RWPE1 (cell line): ENCODE measurements around the gene VPS13D.

Source experiments
- CTCF ChIA-PET: fragments of 350-600 bp; sonication (Branson Sonifier 250); formaldehyde crosslinking; extraction: SDS; loops from one replicate; lab custom pipeline; 2021; lab: Yijun Ruan, JAX
- POLR2A ChIA-PET: fragments of 400-600 bp; formaldehyde crosslinking; extraction: SDS; loops from one replicate; lab custom pipeline; 2020; ENCODE audit warnings: antibody characterized with exemption; ENCODE audit not compliant: low non-redundant PET; lab: Yijun Ruan, JAX
- DNase-seq: peaks from one replicate; pipeline ENCODE4 v3.0.0; 2012; ENCODE audit warnings: low spot score
- H3K27ac ChIP-seq: fragments of 450-650 bp; 2 replicates; pipeline ENCODE4 v1.5.1; 2017
- CTCF ChIP-seq: fragments of 450-650 bp; conservative IDR thresholded peaks from 2 replicates; pipeline ENCODE4 v1.5.1; 2017; ENCODE audit warnings: low read depth, mild to moderate bottlenecking

VPS13D gene

GRCh38 chr1:12506281-12507280 is 276.8 kb downstream of the VPS13D start:
- CTCF ChIA-PET, result interaction anchor here (0.5 to 0.7 kb wide), 4 partner anchors 26 to 181 kb away, joined by 3 to 9 read pairs (median 3); no protein-coding TSS in a partner anchor
- no peak for DNase-seq
- POLR2A ChIA-PET, result no interaction called here

GRCh38 chr1:12507631-12508030 is 277.8 kb downstream of the VPS13D start:
- ChIA-PET POLR2A (no interaction called here), CTCF (interaction anchor here (0.7 kb wide), 1 partner anchor 27 kb away, joined by 3 read pairs; no protein-coding TSS in a partner anchor)
- no peak for DNase-seq
- H3K27ac ChIP-seq, result no peak overlapping the region
- TF ChIP-seq CTCF, result no peak

More at GRCh38 chr1:12506281-12507280, 276.8 kb downstream of the VPS13D start:
- no peak for TF ChIP-seq CTCF
- no peak overlapping the region for H3K27ac ChIP-seq

GRCh38 chr1:12508849-12509248 is 279.0 kb downstream of the VPS13D start:
- ChIA-PET CTCF (interaction anchor here (0.6 kb wide), 2 partner anchors 29 to 384 kb away, joined by 3 to 5 read pairs; no protein-coding TSS in a partner anchor), POLR2A (no interaction called here)
- TF ChIP-seq CTCF, result no peak
- DNase-seq, result no peak
- no peak overlapping the region for H3K27ac ChIP-seq

- no peak overlapping the region for H3K27ac ChIP-seq
- no peak for DNase-seq
- CTCF ChIA-PET, result no interaction called here
- TF ChIP-seq CTCF, result no peak
- POLR2A ChIA-PET, result no interaction called here
Observed at GRCh38 chr1:12511128-12511484, 281.3 kb downstream of the VPS13D start.

GRCh38 chr1:12511516-12512468 is 282.0 kb downstream of the VPS13D start:
- ChIA-PET CTCF (no interaction called here), POLR2A (no interaction called here)
- no peak for TF ChIP-seq CTCF
- H3K27ac ChIP-seq, result no peak overlapping the region
- DNase-seq, result no peak

- TF ChIP-seq CTCF, result no peak
- CTCF ChIA-PET, result interaction anchor here (0.5 kb wide), 1 partner anchor 305 kb away, joined by 3 read pairs; no protein-coding TSS in a partner anchor
- DNase-seq, result no peak
- POLR2A ChIA-PET, result no interaction called here
- H3K27ac ChIP-seq, result no peak overlapping the region
Observed at GRCh38 chr1:12513181-12513580, 283.4 kb downstream of the VPS13D start.
